GM18867 (cell line): ENCODE measurements around the gene CSPG5.

ENCODE experiments used
- ATAC-seq: cut with Tn5 transposase; IDR thresholded peaks from one replicate; pipeline ENCODE4 v1.9.1; 2021; ENCODE audit warnings: mild to moderate bottlenecking, moderate library complexity; ENCODE audit not compliant: unreplicated experiment

CSPG5 gene

GRCh38 chr3:47542471-47543173 lies 36.0 kb downstream of the CSPG5 start:
- ATAC-seq = no peak

GRCh38 chr3:47541583-47542108 lies 37.0 kb downstream of the CSPG5 start:
- no peak for ATAC-seq

DNA sequence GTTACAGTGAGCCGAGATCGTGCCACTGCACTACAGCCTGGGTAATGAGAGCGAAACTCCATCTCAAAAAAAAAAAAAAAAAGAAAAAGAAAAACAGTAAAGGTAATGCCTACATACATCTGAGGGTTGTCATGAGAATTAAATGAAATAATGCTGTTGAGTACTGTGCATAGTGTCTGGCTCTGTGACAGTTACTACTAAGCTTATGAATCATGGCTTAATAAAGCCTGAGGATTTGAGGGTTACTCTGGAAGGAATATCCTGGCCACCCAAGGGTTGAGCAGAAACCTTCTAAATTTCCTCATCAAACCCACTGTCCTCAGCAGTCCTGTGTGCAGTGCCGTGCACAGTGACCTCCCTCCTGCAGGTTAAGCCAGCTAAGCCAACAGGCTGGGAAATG lies 38.4 kb downstream of the CSPG5 start:
- ATAC-seq = no peak

GRCh38 chr3:47536967-47537366 lies 41.7 kb downstream of the CSPG5 start:
- no peak for ATAC-seq

GRCh38 chr3:47536221-47536891 lies 42.3 kb downstream of the CSPG5 start:
- ATAC-seq = no peak

DNA sequence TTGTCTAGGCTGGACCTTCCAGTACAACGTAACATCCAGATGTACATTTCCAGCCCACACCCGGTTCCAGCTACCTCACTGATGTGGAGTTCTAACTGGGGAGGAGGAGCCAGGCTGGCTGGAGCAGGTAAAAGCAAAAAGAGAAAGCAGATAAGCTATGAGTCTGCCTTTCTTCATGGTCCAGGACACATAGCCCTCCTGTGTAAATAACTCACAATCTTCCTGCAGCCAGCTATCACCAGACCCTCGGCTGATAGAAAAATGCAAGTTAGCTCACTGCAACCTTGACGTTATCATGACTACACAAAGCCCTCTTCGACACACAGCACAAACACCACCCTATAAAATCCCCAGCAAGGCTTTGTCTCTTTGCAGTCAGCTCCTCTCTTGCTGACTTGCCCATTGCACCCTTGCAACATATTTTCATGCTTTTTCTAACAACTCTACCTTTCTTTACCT lies 44.6 kb downstream of the CSPG5 start:
- ATAC-seq = no peak

GRCh38 chr3:47533481-47533880 lies 45.2 kb downstream of the CSPG5 start:
- ATAC-seq = no peak

DNA sequence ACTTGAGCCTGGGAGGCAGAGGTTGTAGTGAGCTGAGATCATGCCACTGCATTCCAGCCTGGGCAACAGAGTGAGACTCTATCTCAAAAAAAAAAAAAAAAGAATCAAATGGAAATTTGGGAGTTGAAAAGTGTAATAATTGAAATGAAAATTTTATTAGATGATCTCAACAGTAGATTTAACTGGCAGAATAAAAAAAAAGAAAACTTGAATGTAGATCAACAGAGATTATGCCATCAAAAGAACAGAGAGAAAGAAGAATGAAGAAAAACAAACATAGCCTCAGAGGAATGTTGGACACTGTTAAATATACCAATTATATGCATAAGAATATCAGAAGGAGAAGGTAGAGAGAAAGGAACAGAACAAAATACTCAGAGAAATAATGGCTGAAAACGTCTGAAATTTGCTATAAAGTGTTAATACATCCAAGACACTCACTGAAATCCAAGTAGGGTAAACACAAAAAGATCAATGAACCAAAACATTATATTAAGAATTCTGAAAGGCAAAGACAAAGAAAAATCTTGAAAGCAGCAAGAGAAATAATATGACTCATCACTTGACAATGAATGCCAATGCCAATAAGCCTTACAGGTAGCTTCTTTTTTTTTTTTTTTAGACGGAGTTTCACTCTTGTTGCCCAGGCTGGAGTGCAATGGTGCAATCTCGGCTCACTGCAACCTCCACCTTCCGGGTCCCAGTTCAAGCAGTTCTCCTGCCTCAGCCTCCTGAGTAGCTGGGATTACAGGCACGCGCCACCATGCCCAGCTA lies 50.5 kb downstream of the CSPG5 start:
- no peak for ATAC-seq

- no peak for ATAC-seq
Observed at GRCh38 chr3:47525617-47526016, 53.0 kb downstream of the CSPG5 start.

- ATAC-seq = no peak
Observed at GRCh38 chr3:47523310-47524073, 55.2 kb downstream of the CSPG5 start.

- no peak for ATAC-seq
Observed at GRCh38 chr3:47522082-47522987, 56.3 kb downstream of the CSPG5 start.

DNA sequence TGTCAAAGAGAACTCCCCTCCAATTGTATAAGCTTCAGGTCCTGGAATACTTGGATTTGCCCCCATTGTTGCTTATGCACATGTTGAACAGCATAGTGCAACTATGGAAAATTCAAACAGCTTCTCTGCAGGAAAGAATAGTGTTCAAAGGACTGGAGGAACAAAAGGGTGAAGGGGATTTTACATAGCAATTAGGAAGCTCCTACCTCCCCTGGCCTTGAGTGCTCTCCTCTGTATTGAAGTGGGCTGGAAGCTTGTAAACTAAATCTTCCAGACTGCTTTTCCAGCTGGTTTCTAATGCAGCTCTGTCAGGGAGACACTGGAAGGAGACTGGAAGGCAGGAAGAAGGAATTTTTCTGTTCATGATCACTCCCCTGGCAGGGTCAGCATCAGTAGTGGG lies 57.9 kb downstream of the CSPG5 start:
- no peak for ATAC-seq

DNA sequence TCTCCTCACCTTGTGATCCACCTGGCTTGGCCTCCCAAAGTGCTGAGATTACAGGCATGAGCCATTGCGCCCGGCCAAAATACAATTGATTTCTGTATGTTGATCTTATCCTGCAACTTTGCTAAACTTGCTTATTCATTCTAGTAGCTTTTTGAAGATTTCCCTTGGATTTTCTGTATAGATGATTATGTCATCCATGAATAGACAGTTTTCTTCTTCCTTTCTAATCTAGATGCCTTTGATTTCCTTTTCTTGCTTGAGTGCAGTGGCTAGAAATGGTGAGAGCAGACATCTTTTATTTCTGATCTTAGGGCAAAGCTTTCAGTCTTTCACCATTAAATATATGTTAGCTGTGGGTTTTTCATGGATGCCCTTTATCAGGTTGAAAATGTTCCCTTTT lies 60.7 kb downstream of the CSPG5 start:
- ATAC-seq = no peak

- no peak for ATAC-seq
Observed at GRCh38 chr3:47515864-47516319, 62.8 kb downstream of the CSPG5 start.

- no peak for ATAC-seq
Observed at GRCh38 chr3:47515100-47515499, 63.6 kb downstream of the CSPG5 start.

DNA sequence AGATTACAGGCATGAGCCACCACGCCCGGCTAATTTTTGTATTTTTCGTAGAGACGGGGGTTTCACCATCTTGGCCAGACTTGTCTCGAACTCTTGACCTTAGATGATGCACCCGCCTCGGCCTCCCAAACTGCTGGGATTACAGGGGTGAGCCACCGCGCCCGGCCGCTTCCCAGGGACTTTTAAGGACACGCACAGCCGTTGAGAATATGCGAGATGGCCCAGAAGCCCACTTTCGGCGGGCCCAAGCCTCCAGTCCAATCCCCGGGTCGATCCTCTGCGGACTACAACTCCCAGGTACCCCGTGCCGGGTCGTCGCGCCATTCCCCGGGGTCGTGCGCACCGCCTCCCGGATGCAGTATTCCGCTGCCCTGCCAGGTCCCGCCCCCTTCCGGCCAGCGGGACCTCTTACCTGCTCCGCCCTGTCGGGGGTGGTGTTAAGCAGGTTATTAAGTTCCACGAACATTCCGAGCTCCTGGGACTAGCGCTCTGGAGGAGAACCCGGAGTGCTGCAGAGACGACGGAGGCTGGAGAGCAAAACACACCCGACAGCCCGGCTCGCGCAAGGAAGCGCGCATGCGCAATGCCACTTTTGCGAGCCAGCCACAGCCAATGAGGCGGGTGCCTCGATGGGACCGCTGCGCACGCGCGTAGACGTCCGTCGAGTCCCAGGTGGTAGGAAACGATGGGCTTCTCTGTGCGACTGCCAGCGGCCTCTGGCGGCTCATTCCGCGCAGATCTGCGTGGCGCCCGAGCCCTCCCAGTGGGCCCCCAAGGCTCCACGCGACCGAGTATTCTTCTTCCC lies 65.3 kb downstream of the CSPG5 start, which contains the start of gene ELP6:
Gene ELP6 (minus strand): TSS at position 588 of the 805 bp plus-strand sequence. CDS start 122 bp downstream, at position 466.
- ATAC-seq = peak; percentile 92

DNA sequence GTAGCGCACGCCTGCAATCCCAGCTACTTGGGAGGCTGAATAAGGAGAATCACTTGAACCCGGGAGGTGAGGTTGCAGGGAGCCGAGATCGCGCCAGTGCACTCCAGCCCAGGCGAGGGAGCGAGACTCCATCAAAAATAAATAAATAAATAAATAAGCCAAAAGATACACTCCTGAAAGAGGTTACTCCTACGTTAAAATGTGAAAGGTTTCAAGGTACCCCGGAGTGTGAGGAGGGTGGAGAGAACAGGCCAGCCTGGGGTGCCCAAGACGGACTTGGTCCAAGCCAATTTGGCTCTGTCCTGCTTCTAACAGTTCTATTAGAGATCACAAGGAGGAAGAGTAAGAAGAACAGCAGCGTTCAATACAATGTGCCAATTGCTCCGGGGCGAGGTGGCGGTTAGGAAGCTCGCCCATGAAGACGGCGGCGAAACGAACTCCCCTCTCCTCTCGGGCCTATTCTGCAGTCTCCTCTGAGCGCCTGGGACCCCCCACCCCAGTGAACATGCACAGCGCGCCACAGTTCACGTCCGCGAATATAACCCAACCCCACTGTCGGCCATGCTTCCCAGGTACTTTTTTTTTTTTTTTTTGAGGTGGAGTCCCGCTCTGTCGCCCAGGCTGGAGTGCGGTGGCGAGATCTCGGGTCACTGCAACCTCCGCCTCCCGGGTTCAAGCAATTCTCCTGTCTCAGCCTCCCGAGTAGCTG lies 66.1 kb downstream of the CSPG5 start:
- no peak for ATAC-seq
